ENCODE results near the gene NPM1.

- no peak for TF ChIP-seq CTCF (IDR thresholded peaks at IDR 0.05)
- no peak for TF ChIP-seq POLR2A (IDR thresholded peaks at IDR 0.05)
Observed at GRCh38 chr5:171351536-171352073, 36.0 kb upstream of the NPM1 start.
